Measurements from ENCODE around the gene DEFB116. TPM values are rescaled to one million over a fixed set of nuclear protein-coding genes. Genes with fewer than 3 reads are reported as not detected.

Gene DEFB116
- polyA plus RNA-seq, 1 of the 3 experiments (the other 2 are of a cell fraction), result not detected

DNA sequence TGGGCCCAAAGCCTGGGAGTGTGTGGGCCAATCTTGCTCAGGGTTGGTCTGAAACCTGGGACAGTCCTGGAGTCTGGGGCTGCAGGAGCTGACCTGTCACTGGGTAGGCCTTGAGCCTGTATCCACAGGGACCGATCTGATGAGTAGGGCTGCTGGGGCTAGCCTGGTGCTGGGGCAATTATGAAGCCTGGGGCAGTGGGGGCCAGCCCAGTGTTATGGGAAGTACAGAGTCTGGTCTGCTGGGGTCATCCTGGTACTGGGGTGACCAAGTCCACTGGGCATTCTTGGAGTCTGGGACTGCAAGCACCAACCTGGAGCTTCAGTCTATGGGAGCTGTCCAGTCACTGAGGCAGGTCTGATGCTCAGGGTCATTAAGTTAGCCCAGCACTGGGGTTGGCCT lies 30.2 kb downstream of the DEFB116 start:
- Histone ChIP-seq H3K9me2 (no peaks in the 10 kb centered on the region), H3K4me2 (no peak overlapping the region), H3K27me3 (ENCODE audit: insufficient read depth) (no peaks in the 10 kb centered on the region), H3K36me3 (replicated peaks in 1 of 2; ENCODE audit: control insufficient read depth in 1 of 2, insufficient read depth in 2 of 2, low read length in 1 of 2) (no peaks in the 10 kb centered on the region), H3K9me3 (no peaks in the 10 kb centered on the region), H3K27ac (ENCODE audit: low read depth in 2 of 2, low read length in 1 of 2) (no peak overlapping the region), H3F3A (replicated peaks; ENCODE audit: insufficient read depth) (no peaks in the 10 kb centered on the region), H3K4me3 (ENCODE audit: low read depth in 2 of 2, low read length in 1 of 2) (no peak overlapping the region), H4K20me1 (ENCODE audit: insufficient read depth) (no peaks in the 10 kb centered on the region), H3K79me2 (ENCODE audit: insufficient read depth) (no peaks in the 10 kb centered on the region), H3K4me1 (ENCODE audit: control insufficient read depth in 1 of 2, insufficient read depth in 2 of 2, low read depth in 1 of 2, low read length in 1 of 2) (no peaks in the 10 kb centered on the region), H3K9ac (no peak overlapping the region), H2AFZ (ENCODE audit: low read depth) (no peak overlapping the region)
- TF ChIP-seq POLR2AphosphoS5 (IDR thresholded peaks at IDR 0.05; ENCODE audit: low read depth, low read length) (no peak), MXI1 (IDR thresholded peaks at IDR 0.05; ENCODE audit: low read depth, low read length) (no peak)
- ChIA-PET CTCF (no interaction called here), POLR2A (no interaction called here)
- no CpG with 5 or more reads among the region's 1 CpG for WGBS (ENCODE audit: low lambda C conversion rate)
- no peak for DNase-seq

DNA sequence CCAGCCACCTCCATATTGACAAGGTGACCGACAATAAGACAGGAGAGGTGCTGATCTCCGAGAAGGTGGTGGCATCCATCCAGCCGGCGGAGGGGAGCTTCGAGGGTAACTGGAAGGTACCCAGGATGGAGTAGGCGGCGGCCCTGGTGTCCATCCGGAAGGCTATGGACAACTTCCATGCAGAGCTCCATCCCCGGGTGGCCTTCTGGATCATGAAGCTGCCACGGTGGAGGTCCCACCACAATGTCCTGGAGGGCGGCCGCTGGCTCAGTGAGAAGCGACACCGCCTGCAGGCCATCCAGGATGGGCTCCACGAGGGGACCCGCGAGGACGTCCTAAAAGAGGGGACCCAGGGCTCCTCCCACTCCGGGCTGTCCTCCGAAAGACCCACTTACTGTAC lies 33.9 kb downstream of the DEFB116 start:
- Histone ChIP-seq H3K9ac (no peak overlapping the region), H3K9me3 (no peaks in the 10 kb centered on the region), H2AFZ (ENCODE audit: low read depth) (no peak overlapping the region), H3K4me2 (no peak overlapping the region), H4K20me1 (ENCODE audit: insufficient read depth) (no peaks in the 10 kb centered on the region), H3F3A (replicated peaks; ENCODE audit: insufficient read depth) (no peaks in the 10 kb centered on the region), H3K9me2 (no peaks in the 10 kb centered on the region), H3K27ac (ENCODE audit: low read depth in 2 of 2, low read length in 1 of 2) (no peak overlapping the region), H3K36me3 (replicated peaks in 1 of 2; ENCODE audit: control insufficient read depth in 1 of 2, insufficient read depth in 2 of 2, low read length in 1 of 2) (no peaks in the 10 kb centered on the region), H3K79me2 (ENCODE audit: insufficient read depth) (no peaks in the 10 kb centered on the region), H3K27me3 (ENCODE audit: insufficient read depth) (no peaks in the 10 kb centered on the region), H3K4me1 (ENCODE audit: control insufficient read depth in 1 of 2, insufficient read depth in 2 of 2, low read depth in 1 of 2, low read length in 1 of 2) (no peaks in the 10 kb centered on the region), H3K4me3 (ENCODE audit: low read depth in 2 of 2, low read length in 1 of 2) (no peak overlapping the region)
- no peak for DNase-seq
- 0% methylated on average over 3 of the region's 20 CpGs for WGBS (ENCODE audit: low lambda C conversion rate)
- TF ChIP-seq, protein P1, sequence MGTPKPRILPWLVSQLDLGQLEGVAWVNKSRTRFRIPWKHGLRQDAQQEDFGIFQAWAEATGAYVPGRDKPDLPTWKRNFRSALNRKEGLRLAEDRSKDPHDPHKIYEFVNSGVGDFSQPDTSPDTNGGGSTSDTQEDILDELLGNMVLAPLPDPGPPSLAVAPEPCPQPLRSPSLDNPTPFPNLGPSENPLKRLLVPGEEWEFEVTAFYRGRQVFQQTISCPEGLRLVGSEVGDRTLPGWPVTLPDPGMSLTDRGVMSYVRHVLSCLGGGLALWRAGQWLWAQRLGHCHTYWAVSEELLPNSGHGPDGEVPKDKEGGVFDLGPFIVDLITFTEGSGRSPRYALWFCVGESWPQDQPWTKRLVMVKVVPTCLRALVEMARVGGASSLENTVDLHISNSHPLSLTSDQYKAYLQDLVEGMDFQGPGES (IDR thresholded peaks at IDR 0.05; ENCODE audit: low read depth, low read length), result no peak
- TF ChIP-seq, protein P2, sequence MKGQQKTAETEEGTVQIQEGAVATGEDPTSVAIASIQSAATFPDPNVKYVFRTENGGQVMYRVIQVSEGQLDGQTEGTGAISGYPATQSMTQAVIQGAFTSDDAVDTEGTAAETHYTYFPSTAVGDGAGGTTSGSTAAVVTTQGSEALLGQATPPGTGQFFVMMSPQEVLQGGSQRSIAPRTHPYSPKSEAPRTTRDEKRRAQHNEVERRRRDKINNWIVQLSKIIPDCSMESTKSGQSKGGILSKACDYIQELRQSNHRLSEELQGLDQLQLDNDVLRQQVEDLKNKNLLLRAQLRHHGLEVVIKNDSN (IDR thresholded peaks at IDR 0.05; ENCODE audit: borderline replicate concordance, low read depth), result no peak
- TF ChIP-seq NRF1 (IDR thresholded peaks at IDR 0.05; ENCODE audit: low read depth, low read length) (no peak), EZH2phosphoT487 (IDR thresholded peaks at IDR 0.05; ENCODE audit: borderline replicate concordance, low read depth) (no peak), RAD21 (IDR thresholded peaks at IDR 0.05; ENCODE audit: low read length) (no peak), NFIC (IDR thresholded peaks at IDR 0.05; ENCODE audit: borderline replicate concordance) (no peak)
- TF ChIP-seq, protein P3, sequence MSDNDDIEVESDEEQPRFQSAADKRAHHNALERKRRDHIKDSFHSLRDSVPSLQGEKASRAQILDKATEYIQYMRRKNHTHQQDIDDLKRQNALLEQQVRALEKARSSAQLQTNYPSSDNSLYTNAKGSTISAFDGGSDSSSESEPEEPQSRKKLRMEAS (IDR thresholded peaks at IDR 0.05; ENCODE audit: low read depth), result no peak
- TF ChIP-seq, protein P4, sequence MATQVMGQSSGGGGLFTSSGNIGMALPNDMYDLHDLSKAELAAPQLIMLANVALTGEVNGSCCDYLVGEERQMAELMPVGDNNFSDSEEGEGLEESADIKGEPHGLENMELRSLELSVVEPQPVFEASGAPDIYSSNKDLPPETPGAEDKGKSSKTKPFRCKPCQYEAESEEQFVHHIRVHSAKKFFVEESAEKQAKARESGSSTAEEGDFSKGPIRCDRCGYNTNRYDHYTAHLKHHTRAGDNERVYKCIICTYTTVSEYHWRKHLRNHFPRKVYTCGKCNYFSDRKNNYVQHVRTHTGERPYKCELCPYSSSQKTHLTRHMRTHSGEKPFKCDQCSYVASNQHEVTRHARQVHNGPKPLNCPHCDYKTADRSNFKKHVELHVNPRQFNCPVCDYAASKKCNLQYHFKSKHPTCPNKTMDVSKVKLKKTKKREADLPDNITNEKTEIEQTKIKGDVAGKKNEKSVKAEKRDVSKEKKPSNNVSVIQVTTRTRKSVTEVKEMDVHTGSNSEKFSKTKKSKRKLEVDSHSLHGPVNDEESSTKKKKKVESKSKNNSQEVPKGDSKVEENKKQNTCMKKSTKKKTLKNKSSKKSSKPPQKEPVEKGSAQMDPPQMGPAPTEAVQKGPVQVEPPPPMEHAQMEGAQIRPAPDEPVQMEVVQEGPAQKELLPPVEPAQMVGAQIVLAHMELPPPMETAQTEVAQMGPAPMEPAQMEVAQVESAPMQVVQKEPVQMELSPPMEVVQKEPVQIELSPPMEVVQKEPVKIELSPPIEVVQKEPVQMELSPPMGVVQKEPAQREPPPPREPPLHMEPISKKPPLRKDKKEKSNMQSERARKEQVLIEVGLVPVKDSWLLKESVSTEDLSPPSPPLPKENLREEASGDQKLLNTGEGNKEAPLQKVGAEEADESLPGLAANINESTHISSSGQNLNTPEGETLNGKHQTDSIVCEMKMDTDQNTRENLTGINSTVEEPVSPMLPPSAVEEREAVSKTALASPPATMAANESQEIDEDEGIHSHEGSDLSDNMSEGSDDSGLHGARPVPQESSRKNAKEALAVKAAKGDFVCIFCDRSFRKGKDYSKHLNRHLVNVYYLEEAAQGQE (IDR thresholded peaks at IDR 0.05; ENCODE audit: low read depth, low read length), result no peak
- POLR2A ChIA-PET, result no interaction called here
- CTCF ChIA-PET, result interaction anchor here (1.3 kb wide), 1 partner anchor 14 kb away, joined by 6 read pairs; no protein-coding TSS in a partner anchor
